Measurements from ENCODE around the gene FARP2.

DNA sequence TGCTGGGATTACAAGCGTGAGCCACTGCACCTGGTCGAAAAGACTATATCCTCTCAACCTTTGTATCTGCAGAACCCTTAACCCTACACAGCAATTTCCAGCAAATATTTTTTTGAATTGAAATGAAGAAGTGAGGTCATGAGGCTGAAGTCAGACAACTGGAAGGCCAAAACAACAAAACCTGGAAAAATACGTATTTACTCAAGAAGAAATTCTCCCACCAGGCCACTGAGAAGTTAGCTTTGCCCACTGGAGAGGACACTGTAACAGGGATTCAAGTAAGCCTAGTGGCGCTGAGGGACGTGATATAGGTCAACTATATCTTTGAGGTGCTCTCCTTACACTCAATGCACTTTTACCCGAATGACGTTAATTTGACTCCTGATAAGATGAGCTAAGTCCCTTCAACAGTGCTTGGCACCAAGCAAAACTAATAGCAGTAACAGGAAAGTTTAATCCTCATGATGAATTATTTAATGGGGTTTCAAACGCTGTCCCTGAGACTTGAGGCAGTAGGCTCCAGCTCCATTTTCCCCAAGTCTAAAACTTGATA, 42.5 kb upstream of the FARP2 start:
- TF ChIP-seq, protein P1, sequence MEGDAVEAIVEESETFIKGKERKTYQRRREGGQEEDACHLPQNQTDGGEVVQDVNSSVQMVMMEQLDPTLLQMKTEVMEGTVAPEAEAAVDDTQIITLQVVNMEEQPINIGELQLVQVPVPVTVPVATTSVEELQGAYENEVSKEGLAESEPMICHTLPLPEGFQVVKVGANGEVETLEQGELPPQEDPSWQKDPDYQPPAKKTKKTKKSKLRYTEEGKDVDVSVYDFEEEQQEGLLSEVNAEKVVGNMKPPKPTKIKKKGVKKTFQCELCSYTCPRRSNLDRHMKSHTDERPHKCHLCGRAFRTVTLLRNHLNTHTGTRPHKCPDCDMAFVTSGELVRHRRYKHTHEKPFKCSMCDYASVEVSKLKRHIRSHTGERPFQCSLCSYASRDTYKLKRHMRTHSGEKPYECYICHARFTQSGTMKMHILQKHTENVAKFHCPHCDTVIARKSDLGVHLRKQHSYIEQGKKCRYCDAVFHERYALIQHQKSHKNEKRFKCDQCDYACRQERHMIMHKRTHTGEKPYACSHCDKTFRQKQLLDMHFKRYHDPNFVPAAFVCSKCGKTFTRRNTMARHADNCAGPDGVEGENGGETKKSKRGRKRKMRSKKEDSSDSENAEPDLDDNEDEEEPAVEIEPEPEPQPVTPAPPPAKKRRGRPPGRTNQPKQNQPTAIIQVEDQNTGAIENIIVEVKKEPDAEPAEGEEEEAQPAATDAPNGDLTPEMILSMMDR (conservative IDR thresholded peaks at IDR 0.05; ENCODE audit: low read depth, low read length): no peak
- TF ChIP-seq EZH2phosphoT487 (IDR thresholded peaks at IDR 0.05; ENCODE audit: borderline replicate concordance, low read length): no peak

Data from PC-3 (cell line).